B cell (primary cell): Measurements from ENCODE around the gene DSCAML1. TPM values are rescaled to one million over a fixed set of nuclear protein-coding genes. Genes with fewer than 3 reads are reported as not detected.

Experiments
- ATAC-seq: fragments of 200-7000 bp; cut with Tn5 transposase; one replicate; pipeline ENCODE4 v1.10.0; 2021; ENCODE audit warnings: low read depth, mild to moderate bottlenecking, moderate number of reproducible peaks, moderate library complexity
- CTCF ChIA-PET: fragments of 350-600 bp; sonication (Branson Sonifier 250); formaldehyde crosslinking; loops from one replicate; lab custom pipeline; 2021; ENCODE audit warnings: antibody characterized with exemption, inconsistent platforms; lab: Charles Lee
- POLR2A ChIA-PET: fragments of 350-600 bp; sonication (Branson Sonifier 250); formaldehyde crosslinking; loops from one replicate; lab custom pipeline; 2021; ENCODE audit warnings: antibody characterized with exemption; lab: Charles Lee
- DNase-seq: peaks from one replicate; pipeline ENCODE4 v3.0.0; 2013
- H2AFZ ChIP-seq: 2 replicates; pipeline ENCODE4 v1.6.1; 2012; ENCODE audit warnings: mild to moderate bottlenecking, low read depth, low read length; ENCODE audit not compliant: insufficient read depth, poor library complexity, severe bottlenecking
- H3K27ac ChIP-seq, 2 donors: 1 replicate in 1 of 2; 2 replicates in 1 of 2; pipeline ENCODE4 v1.5.1; 2012 to 2013; ENCODE audit warnings: low read length in 2 of 2, mild to moderate bottlenecking in 2 of 2, moderate library complexity in 1 of 2
- H3K27me3 ChIP-seq, 4 experiments: fragments of 200-600 bp in 1 of 4; sonication (generic) in 1 of 4; replicated peaks in 1 of 4; 1 replicate in 2 of 4; 2 replicates in 2 of 4; pipeline versions ENCODE4 v1.6.1 to v1.7.0; 2013 to 2016; ENCODE audit warnings: low read length in 3 of 4, mild to moderate bottlenecking in 2 of 4, mixed read lengths in 1 of 4, moderate library complexity in 1 of 4; ENCODE audit not compliant: insufficient read depth in 4 of 4, control insufficient read depth in 3 of 4; ENCODE audit errors: control extremely low read depth in 1 of 4
- H3K36me3 ChIP-seq, 2 experiments: replicated peaks in 1 of 2; 1 replicate in 1 of 2; 2 replicates in 1 of 2; pipeline versions ENCODE4 v1.6.1 to v1.7.1; 2013; ENCODE audit warnings: low read length in 1 of 2; ENCODE audit not compliant: insufficient read depth in 2 of 2, control insufficient read depth in 1 of 2; ENCODE audit errors: control extremely low read depth in 1 of 2, extremely low read depth in 1 of 2
- H3K4me1 ChIP-seq, 2 donors: fragments of 200-600 bp in 1 of 2; sonication (generic) in 1 of 2; 1 replicate in 1 of 2; 2 replicates in 1 of 2; pipeline versions ENCODE4 v1.5.1 to v1.6.1; 2013 to 2017; ENCODE audit warnings: low read length in 2 of 2; ENCODE audit not compliant: control insufficient read depth in 2 of 2, insufficient read depth in 2 of 2
- H3K4me2 ChIP-seq: replicated peaks from 2 replicates; pipeline ENCODE3; 2012; ENCODE audit warnings: mild to moderate bottlenecking, low read depth, low read length; ENCODE audit not compliant: poor library complexity, severe bottlenecking
- H3K4me3 ChIP-seq, 5 experiments: fragments of 200-600 bp in 1 of 5; sonication (generic) in 1 of 5; 1 replicate in 3 of 5; 2 replicates in 2 of 5; pipeline versions ENCODE4 v1.5.1 to v1.7.0; 2011 to 2016; ENCODE audit warnings: low read length in 4 of 5, mild to moderate bottlenecking in 4 of 5, low read depth in 2 of 5, control low read depth in 1 of 5, moderate library complexity in 1 of 5; ENCODE audit not compliant: insufficient read depth in 1 of 5; ENCODE audit errors: control extremely low read depth in 1 of 5, extremely low read depth in 1 of 5
- H3K79me2 ChIP-seq: fragments of 200-600 bp; sonication (generic); one replicate; pipeline ENCODE4 v1.6.0; 2016; ENCODE audit warnings: low read length; ENCODE audit not compliant: control insufficient read depth, insufficient read depth
- H3K9ac ChIP-seq: fragments of 200-600 bp; sonication (generic); 2 replicates; pipeline ENCODE4 v1.6.1; 2017; ENCODE audit warnings: mild to moderate bottlenecking, low read length, moderate library complexity
- H3K9me3 ChIP-seq, 3 donors: one replicate each; pipeline versions ENCODE4 v1.6.1 to v1.7.1; 2013; ENCODE audit warnings: low read length in 2 of 3; ENCODE audit not compliant: control insufficient read depth in 2 of 3, insufficient read depth in 1 of 3; ENCODE audit errors: control extremely low read depth in 1 of 3
- H4K20me1 ChIP-seq: 2 replicates; pipeline ENCODE4 v1.6.0; 2012; ENCODE audit warnings: mild to moderate bottlenecking, low read length; ENCODE audit not compliant: insufficient read depth, control insufficient read depth, poor library complexity, severe bottlenecking
- H3K27ac Mint-ChIP-seq: one replicate; pipeline ENCODE4 v1.8.0; 2021; ENCODE audit warnings: mixed read lengths
- H3K27me3 Mint-ChIP-seq: one replicate; pipeline ENCODE4 v1.8.0; 2021; ENCODE audit warnings: mixed read lengths
- H3K4me1 Mint-ChIP-seq: one replicate; pipeline ENCODE4 v1.8.0; 2021; ENCODE audit warnings: mixed read lengths
- H3K4me3 Mint-ChIP-seq: one replicate; pipeline ENCODE4 v1.8.0; 2021; ENCODE audit warnings: mixed read lengths
- H3K9me3 Mint-ChIP-seq: one replicate; pipeline ENCODE4 v1.8.0; 2022; ENCODE audit warnings: mixed read lengths; ENCODE audit not compliant: insufficient read depth
- CTCF ChIP-seq: fragments of 200-600 bp; IDR thresholded peaks from one replicate; pipeline ENCODE4 v1.8.0; 2022; ENCODE audit warnings: antibody characterized with exemption, mild to moderate bottlenecking
- EZH2 ChIP-seq: IDR thresholded peaks from 2 replicates; pipeline ENCODE4 v1.6.1; 2012; ENCODE audit warnings: borderline replicate concordance, low read depth, mild to moderate bottlenecking, moderate library complexity, low read length; ENCODE audit not compliant: insufficient read depth, poor library complexity, severe bottlenecking
- WGBS: methylation state at CpG from one replicate; pipeline ENCODE4 v1.1.5; 2013; ENCODE audit warnings: missing lambda C conversion rate; ENCODE audit not compliant: insufficient coverage; 5-methylcytosine and 5-hydroxymethylcytosine counted together
- intact Hi-C: fragments of 100-400 bp; cut with micrococcal nuclease; formaldehyde crosslinking; loops from one replicate; pipeline ENCODE4 v1.10.0; 2022
- polyA plus RNA-seq: library from polyadenylated mRNA; depleted of rRNA; stranded (reverse); fragments of >200 nt; gene quantifications from 2 replicates; pipeline ENCODE4 v1.2.3, GENCODE V29; 2012
- total RNA-seq, 2 donors: library from RNA; stranded (reverse); fragments of 120-200 nt in 1 of 2; gene quantifications; 1 replicate in 1 of 2; 2 replicates in 1 of 2; pipeline versions ENCODE4 v1.2.3 to v1.2.4, GENCODE V29; 2013 to 2022

The DSCAML1 gene
- total and polyA plus RNA-seq, 2 donors (not counting 1 experiment from before 2014, with no cell fraction given) = 1.2 to 6.2 TPM

GRCh38 chr11:117716521-117717440 lies 80.2 kb downstream of the DSCAML1 start:
- CTCF ChIA-PET = no interaction called here
- Mint-ChIP-seq H3K27me3 (peaks cover 35% of the 10 kb centered on the region), H3K4me1 (no peaks in the 10 kb centered on the region), H3K4me3 (no peak overlapping the region), H3K9me3 (no peaks in the 10 kb centered on the region), H3K27ac (no peak overlapping the region)
- DNase-seq (no peak), ATAC-seq (no peak)
- no peak overlapping the region for H2AFZ ChIP-seq
- no peak for TF ChIP-seq CTCF
- TF ChIP-seq EZH2 = no peak
- no peak overlapping the region for H3K4me2 ChIP-seq
- H3K4me3 ChIP-seq = no peak overlapping the region
- no peaks in the 10 kb centered on the region for H3K79me2 ChIP-seq
- POLR2A ChIA-PET = no interaction called here
- peaks cover 0 to 9% (median 0%) of the 10 kb centered on the region in 4 experiments for H3K27me3 ChIP-seq
- H3K27ac ChIP-seq = no peak overlapping the region
- H3K36me3 ChIP-seq = no peaks in the 10 kb centered on the region
- no peaks in the 10 kb centered on the region for H3K4me1 ChIP-seq
- H3K9ac ChIP-seq = no peak overlapping the region
- H3K9me3 ChIP-seq = no peaks in the 10 kb centered on the region
- 69% methylated on average over 11 of the region's 20 CpGs for WGBS
- intact Hi-C loops = no loop called here
- no peaks in the 10 kb centered on the region for H4K20me1 ChIP-seq

- H3K9ac ChIP-seq = no peak overlapping the region
- H3K4me1 Mint-ChIP-seq = no peaks in the 10 kb centered on the region
- ChIA-PET POLR2A (no interaction called here), CTCF (no interaction called here)
- no peaks in the 10 kb centered on the region for H3K4me1 ChIP-seq
- no peaks in the 10 kb centered on the region for H3K79me2 ChIP-seq
- 56% methylated on average over 5 of the region's 8 CpGs for WGBS
- no peak overlapping the region for H3K27ac Mint-ChIP-seq
- no peaks in the 10 kb centered on the region for H3K9me3 ChIP-seq
- no peak overlapping the region for H3K4me3 Mint-ChIP-seq
- no peaks in the 10 kb centered on the region for H3K36me3 ChIP-seq
- DNase-seq = no peak
- H3K27me3 Mint-ChIP-seq = peaks cover 35% of the 10 kb centered on the region
- H3K4me2 ChIP-seq = no peak overlapping the region
- TF ChIP-seq EZH2 (no peak), CTCF (no peak)
- H3K9me3 Mint-ChIP-seq = no peaks in the 10 kb centered on the region
- intact Hi-C loops = no loop called here
- peaks cover 0 to 9% (median 0%) of the 10 kb centered on the region in 4 experiments for H3K27me3 ChIP-seq
- H3K4me3 ChIP-seq = no peak overlapping the region
- no peak for ATAC-seq
- no peak overlapping the region for H2AFZ ChIP-seq
- H4K20me1 ChIP-seq = no peaks in the 10 kb centered on the region
- no peak overlapping the region for H3K27ac ChIP-seq
Measured at GRCh38 chr11:117715801-117716200, 81.2 kb downstream of the DSCAML1 start.
